D721Med (cell line): ENCODE data around the gene PXMP4.

Source experiments
- DNase-seq: peaks from one replicate; pipeline ENCODE4 v3.0.0; 2011; ENCODE audit warnings: low spot score; ENCODE audit not compliant: insufficient read length
- FAIRE-seq: peaks from 2 replicates; lab custom pipeline; 2011; peaks lifted over from hg19 to GRCh38; lab: Jason Lieb, UNC
- CTCF ChIP-seq: IDR thresholded peaks from 2 replicates; pipeline ENCODE4 v1.5.1; 2012; ENCODE audit warnings: mild to moderate bottlenecking, control low read depth; ENCODE audit not compliant: insufficient read depth; ENCODE audit errors: missing control alignments

The PXMP4 gene

DNA sequence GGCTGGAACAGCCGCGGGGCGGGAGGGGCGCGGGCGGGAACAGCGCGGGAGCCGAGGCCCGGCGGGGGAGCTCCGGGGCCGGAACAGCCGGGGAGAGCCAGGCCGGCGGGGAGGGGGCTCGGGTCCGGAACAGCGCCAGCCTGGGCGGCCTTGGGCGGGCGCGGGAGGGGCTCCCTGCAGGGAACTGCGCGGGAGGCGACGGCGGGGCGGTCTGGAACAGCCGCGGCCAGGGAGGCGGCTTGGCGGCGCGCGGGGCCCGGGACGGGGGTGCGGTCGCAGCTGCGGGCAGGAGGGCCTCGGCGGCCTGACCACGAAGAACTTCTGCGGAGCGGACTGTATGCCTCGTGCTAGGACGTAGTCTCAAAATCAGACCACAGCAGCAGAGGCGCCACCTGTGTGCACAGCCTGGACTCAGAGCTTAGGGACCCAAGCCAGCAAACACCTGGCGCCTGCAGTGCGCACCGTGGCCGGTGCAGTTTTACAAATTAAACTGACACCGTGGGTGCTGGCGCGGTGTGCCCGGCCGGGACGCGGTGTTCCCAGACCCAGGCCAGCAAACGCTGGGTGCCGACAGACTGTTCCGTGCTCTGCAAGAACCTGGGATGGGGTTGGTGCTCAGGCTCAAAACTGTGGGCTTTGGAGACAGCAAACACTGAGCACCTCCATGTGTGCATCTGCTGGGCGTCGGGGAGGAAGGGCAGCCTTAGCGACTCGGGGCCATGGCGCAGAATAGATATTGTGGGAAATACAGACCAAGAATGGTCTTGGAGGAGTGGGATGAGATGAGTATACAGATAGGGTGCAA, 12.3 kb upstream of the PXMP4 start:
- no peak for DNase-seq

DNA sequence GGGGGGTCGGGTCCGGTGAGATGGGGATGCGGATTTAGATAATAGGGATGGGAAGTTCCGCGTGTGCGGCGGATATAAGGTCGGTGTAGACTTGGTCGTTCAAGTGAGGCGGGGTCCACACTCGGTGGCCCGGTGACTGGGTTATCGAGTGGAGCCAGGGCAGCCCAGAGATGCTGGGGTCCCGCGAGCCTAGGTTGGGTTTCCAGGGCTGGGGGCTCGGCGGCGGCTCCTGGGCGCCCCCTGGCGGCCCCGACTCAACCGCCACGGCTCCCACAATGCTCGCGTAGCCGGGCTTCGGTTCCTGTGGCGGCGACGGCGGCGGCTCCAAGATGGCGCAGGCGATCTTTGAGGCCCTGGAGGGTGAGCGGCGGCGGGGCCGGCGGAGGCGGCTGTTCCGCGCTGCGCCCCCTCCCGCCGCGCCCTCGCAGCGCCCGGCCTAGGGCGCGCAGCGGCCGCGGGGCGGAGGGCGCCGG, 11.6 kb upstream of the PXMP4 start, which contains the start of gene ZNF341:
Gene ZNF341, plus strand, starts transcription at position 304 of the 473 bp plus-strand sequence. Its CDS starts 26 bp downstream, at position 330.
- DNase-seq (no peak), FAIRE-seq (no peak)
- peak; percentile 67 for TF ChIP-seq CTCF

More for the DNA sequence above, 12.3 kb upstream of the PXMP4 start:
- FAIRE-seq = no peak
- no peak for TF ChIP-seq CTCF

GRCh38 chr20:33730946-33731692, 11.0 kb upstream of the PXMP4 start:
- FAIRE-seq = no peak
- DNase-seq = no peak
- TF ChIP-seq CTCF = no peak

DNA sequence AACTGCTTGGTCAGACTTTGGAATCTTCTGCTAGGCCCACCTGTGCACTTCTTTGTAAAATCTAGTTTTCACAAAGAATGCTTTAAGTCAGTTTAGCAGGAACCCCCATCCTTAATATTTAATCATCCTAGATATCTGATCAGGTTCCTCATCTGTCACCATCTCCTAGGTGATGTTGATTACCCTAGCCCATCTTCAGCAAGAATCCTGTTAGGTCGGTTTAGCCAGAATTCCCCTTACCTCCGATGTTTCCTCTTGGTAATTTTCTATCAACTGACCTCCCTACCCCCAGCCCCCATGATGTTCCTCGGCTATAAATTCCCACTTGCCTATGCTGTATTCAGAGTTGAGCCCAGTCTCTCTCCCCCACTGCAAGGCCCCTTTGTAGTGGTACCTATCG, 9.0 kb upstream of the PXMP4 start:
- FAIRE-seq (no peak), DNase-seq (no peak)
- no peak for TF ChIP-seq CTCF

- DNase-seq = no peak
- FAIRE-seq = no peak
- no peak for TF ChIP-seq CTCF
Measured at GRCh38 chr20:33728463-33728862, 8.4 kb upstream of the PXMP4 start.

GRCh38 chr20:33727806-33728205, 7.7 kb upstream of the PXMP4 start:
- FAIRE-seq = no peak
- no peak for TF ChIP-seq CTCF
- DNase-seq = no peak
